ENCODE data around the gene HOXB13. TPM values are rescaled to one million over a fixed set of nuclear protein-coding genes. Genes with fewer than 3 reads are reported as not detected.

HOXB13 gene
- polyA plus RNA-seq, 1 of the 3 experiments (the other 2 are of a cell fraction): not detected

GRCh38 chr17:48734333-48735061 is 5.9 kb upstream of the HOXB13 start:
- no peak overlapping the region for H3K4me3 ChIP-seq (ENCODE audit: low read depth in 2 of 2, low read length in 1 of 2)
- H3K4me1 ChIP-seq (ENCODE audit: control insufficient read depth in 1 of 2, insufficient read depth in 2 of 2, low read depth in 1 of 2, low read length in 1 of 2): no peaks in the 10 kb centered on the region
- H3K79me2 ChIP-seq (ENCODE audit: insufficient read depth): no peaks in the 10 kb centered on the region
- 18% methylated on average over 14 of the region's 14 CpGs for whole genome bisulfite sequencing (ENCODE audit: low lambda C conversion rate)
- CTCF ChIA-PET: interaction anchor here (0.8 to 2.9 kb wide), 10 partner anchors 10 to 787 kb away, joined by 3 to 38 read pairs (median 6); no protein-coding TSS in a partner anchor
- POLR2A ChIA-PET: no interaction called here
- H4K20me1 ChIP-seq (ENCODE audit: insufficient read depth): no peaks in the 10 kb centered on the region
- H3K4me2 ChIP-seq: no peak overlapping the region
- H3K27me3 ChIP-seq (ENCODE audit: insufficient read depth): peaks cover 97% of the 10 kb centered on the region
- DNase-seq: no peak
- no peak overlapping the region for H2AFZ ChIP-seq (ENCODE audit: low read depth)
- H3K9me2 ChIP-seq: no peaks in the 10 kb centered on the region
- H3K27ac ChIP-seq (ENCODE audit: low read depth in 2 of 2, low read length in 1 of 2): no peak overlapping the region
- no peaks in the 10 kb centered on the region for H3F3A ChIP-seq (replicated peaks; ENCODE audit: insufficient read depth)
- no peaks in the 10 kb centered on the region for H3K9me3 ChIP-seq
- H3K9ac ChIP-seq: no peak overlapping the region
- no peak for TF ChIP-seq GATA2 (CRISPR knock-in tag; IDR thresholded peaks at IDR 0.05)
- TF ChIP-seq FOSL2 (IDR thresholded peaks at IDR 0.05; ENCODE audit: borderline replicate concordance, low read depth): no peak
- no peak for TF ChIP-seq REST (IDR thresholded peaks at IDR 0.05; ENCODE audit: low read depth, low read length)
- no peak for TF ChIP-seq EZH2phosphoT487 (IDR thresholded peaks at IDR 0.05; ENCODE audit: borderline replicate concordance, low read depth)
- no peak for TF ChIP-seq RXRA (IDR thresholded peaks at IDR 0.05; ENCODE audit: borderline replicate concordance, low read depth)
- TF ChIP-seq TAF1 (IDR thresholded peaks at IDR 0.05; ENCODE audit: borderline replicate concordance, low read depth, low read length): no peak
- no peak for TF ChIP-seq TEAD4 (IDR thresholded peaks at IDR 0.05; ENCODE audit: borderline replicate concordance, insufficient read depth)
- TF ChIP-seq IRF3 (IDR thresholded peaks at IDR 0.05; ENCODE audit: low read depth, low read length): no peak
- TF ChIP-seq YY1 (IDR thresholded peaks at IDR 0.05; ENCODE audit: low read depth): no peak
- TF ChIP-seq JUND (IDR thresholded peaks at IDR 0.05): no peak
- TF ChIP-seq PBX3 (IDR thresholded peaks at IDR 0.05): no peak
- no peak for TF ChIP-seq GABPA (IDR thresholded peaks at IDR 0.05; ENCODE audit: low read depth)
- TF ChIP-seq EP300 (IDR thresholded peaks at IDR 0.05; ENCODE audit: borderline replicate concordance in 1 of 2, low read depth in 1 of 2, low read length in 1 of 2): no peak
- TF ChIP-seq ELF1 (IDR thresholded peaks at IDR 0.05): no peak
- TF ChIP-seq CHD2 (IDR thresholded peaks at IDR 0.05; ENCODE audit: low read length, partially characterized antibody): no peak
- no peaks in the 10 kb centered on the region for H3K36me3 ChIP-seq (replicated peaks in 1 of 2; ENCODE audit: control insufficient read depth in 1 of 2, insufficient read depth in 2 of 2, low read length in 1 of 2)

Measured in SK-N-SH (cell line).